Uterus (tissue), 2 donors: ENCODE data around the gene CSNK2B.

Experiments
- POLR2A ChIP-seq, 2 donors: fragments of 450-650 bp; IDR thresholded peaks; one replicate each; pipeline ENCODE4 v1.6.1; 2016; ENCODE audit warnings: antibody characterized with exemption in 2 of 2, mild to moderate bottlenecking in 1 of 2, moderate library complexity in 1 of 2
- TF ChIP-seq, protein P1 (sequence below), 4 experiments: fragments of 200-600 bp in 2 of 4; fragments of 450-650 bp in 2 of 4; sonication (generic) in 2 of 4; IDR thresholded peaks; one replicate each; pipeline ENCODE4 v1.5.1; 2016 to 2019; ENCODE audit warnings: antibody characterized with exemption in 4 of 4, mild to moderate bottlenecking in 2 of 4, moderate library complexity in 1 of 4

DNA sequence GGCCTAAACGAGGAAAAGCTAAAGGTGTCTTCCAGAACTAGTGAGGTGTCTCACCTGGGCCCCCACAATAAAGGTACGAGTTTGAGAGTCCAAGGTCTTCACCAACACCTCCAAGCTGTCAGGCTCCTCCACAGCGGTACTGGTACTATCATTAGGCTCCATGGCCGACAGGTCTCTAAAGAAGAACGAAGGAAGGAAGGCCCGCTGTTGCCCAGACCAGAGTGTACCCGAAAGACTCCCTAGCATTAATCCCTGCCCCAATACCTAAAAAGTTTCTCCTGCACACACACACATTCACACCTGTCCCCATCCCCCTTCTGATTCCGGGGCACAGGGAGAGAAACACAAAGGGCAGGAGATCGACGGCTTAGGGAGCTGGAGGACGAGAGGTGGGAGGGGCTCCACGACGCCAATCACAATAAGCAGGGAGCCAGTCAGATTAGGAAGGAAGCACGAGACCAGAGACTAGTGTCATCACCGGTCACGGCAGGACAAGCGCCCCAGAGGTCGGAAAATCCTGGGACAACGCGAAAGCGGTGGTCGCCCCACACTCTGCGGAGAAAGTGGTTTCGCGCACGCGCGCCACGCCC is 14.2 kb upstream of the CSNK2B start:
- TF ChIP-seq, protein P1, sequence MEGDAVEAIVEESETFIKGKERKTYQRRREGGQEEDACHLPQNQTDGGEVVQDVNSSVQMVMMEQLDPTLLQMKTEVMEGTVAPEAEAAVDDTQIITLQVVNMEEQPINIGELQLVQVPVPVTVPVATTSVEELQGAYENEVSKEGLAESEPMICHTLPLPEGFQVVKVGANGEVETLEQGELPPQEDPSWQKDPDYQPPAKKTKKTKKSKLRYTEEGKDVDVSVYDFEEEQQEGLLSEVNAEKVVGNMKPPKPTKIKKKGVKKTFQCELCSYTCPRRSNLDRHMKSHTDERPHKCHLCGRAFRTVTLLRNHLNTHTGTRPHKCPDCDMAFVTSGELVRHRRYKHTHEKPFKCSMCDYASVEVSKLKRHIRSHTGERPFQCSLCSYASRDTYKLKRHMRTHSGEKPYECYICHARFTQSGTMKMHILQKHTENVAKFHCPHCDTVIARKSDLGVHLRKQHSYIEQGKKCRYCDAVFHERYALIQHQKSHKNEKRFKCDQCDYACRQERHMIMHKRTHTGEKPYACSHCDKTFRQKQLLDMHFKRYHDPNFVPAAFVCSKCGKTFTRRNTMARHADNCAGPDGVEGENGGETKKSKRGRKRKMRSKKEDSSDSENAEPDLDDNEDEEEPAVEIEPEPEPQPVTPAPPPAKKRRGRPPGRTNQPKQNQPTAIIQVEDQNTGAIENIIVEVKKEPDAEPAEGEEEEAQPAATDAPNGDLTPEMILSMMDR (IDR thresholded peaks at IDR 0.05), result no peak
- no peak for TF ChIP-seq POLR2A (IDR thresholded peaks at IDR 0.05)
